GM19023 (cell line): Measurements from ENCODE around the gene HCN1.

Experiments
- ATAC-seq: cut with Tn5 transposase; IDR thresholded peaks from one replicate; pipeline ENCODE4 v1.9.1; 2021; ENCODE audit warnings: mild to moderate bottlenecking, moderate library complexity; ENCODE audit not compliant: unreplicated experiment

HCN1 gene

GRCh38 chr5:45696206-45696836 lies at the start of gene HCN1:
Gene HCN1 (minus strand): TSS chr5:45696380.
- peak; percentile 98 for ATAC-seq

GRCh38 chr5:45741110-45741509 lies 44.9 kb upstream of the HCN1 start:
- ATAC-seq, result no peak

GRCh38 chr5:45737153-45737552 lies 41.0 kb upstream of the HCN1 start:
- no peak for ATAC-seq

- ATAC-seq, result no peak
Measured at GRCh38 chr5:45725537-45725936, 29.4 kb upstream of the HCN1 start.

- ATAC-seq, result no peak
Measured at GRCh38 chr5:45697201-45697600, 1.0 kb upstream of the HCN1 start.

- peak; percentile 24 for ATAC-seq
Measured at GRCh38 chr5:45695804-45696156, 400 bp downstream of the HCN1 start.

- ATAC-seq, result no peak
Measured at GRCh38 chr5:45694971-45695803, 993 bp downstream of the HCN1 start.

- ATAC-seq, result no peak
Measured at GRCh38 chr5:45694255-45694814, 1.8 kb downstream of the HCN1 start.

- ATAC-seq, result no peak
Measured at GRCh38 chr5:45692481-45692880, 3.7 kb downstream of the HCN1 start.

GRCh38 chr5:45691656-45692055 lies 4.5 kb downstream of the HCN1 start:
- no peak for ATAC-seq

GRCh38 chr5:45687701-45688100 lies 8.5 kb downstream of the HCN1 start:
- no peak for ATAC-seq

GRCh38 chr5:45686620-45687019 lies 9.6 kb downstream of the HCN1 start:
- no peak for ATAC-seq

GRCh38 chr5:45684118-45684517 lies 12.1 kb downstream of the HCN1 start:
- ATAC-seq, result no peak

- ATAC-seq, result no peak
Measured at GRCh38 chr5:45680950-45681349, 15.2 kb downstream of the HCN1 start.

- ATAC-seq, result no peak
Measured at GRCh38 chr5:45677524-45677923, 18.7 kb downstream of the HCN1 start.

- ATAC-seq, result no peak
Measured at GRCh38 chr5:45672271-45672670, 23.9 kb downstream of the HCN1 start.

GRCh38 chr5:45648744-45649143 lies 47.4 kb downstream of the HCN1 start:
- ATAC-seq, result no peak

GRCh38 chr5:45643056-45643455 lies 53.1 kb downstream of the HCN1 start:
- ATAC-seq, result no peak

- no peak for ATAC-seq
Measured at GRCh38 chr5:45642370-45642769, 53.8 kb downstream of the HCN1 start.

GRCh38 chr5:45639040-45639439 lies 57.1 kb downstream of the HCN1 start:
- ATAC-seq, result no peak

GRCh38 chr5:45627076-45627656 lies 69.0 kb downstream of the HCN1 start:
- no peak for ATAC-seq

GRCh38 chr5:45623832-45624231 lies 72.3 kb downstream of the HCN1 start:
- no peak for ATAC-seq
